HG03354 (cell line): Measurements from ENCODE around the gene SELL.
"Not testable (repeated sequence)": the region's sequence is repeated elsewhere in the genome, so short reads cannot be mapped to it uniquely, and the experiment has no call there.

Source experiments
- ATAC-seq: cut with Tn5 transposase; IDR thresholded peaks from one replicate; pipeline ENCODE4 v1.9.1; 2021; ENCODE audit warnings: mild to moderate bottlenecking; ENCODE audit not compliant: unreplicated experiment, poor library complexity, severe bottlenecking

The SELL gene

DNA sequence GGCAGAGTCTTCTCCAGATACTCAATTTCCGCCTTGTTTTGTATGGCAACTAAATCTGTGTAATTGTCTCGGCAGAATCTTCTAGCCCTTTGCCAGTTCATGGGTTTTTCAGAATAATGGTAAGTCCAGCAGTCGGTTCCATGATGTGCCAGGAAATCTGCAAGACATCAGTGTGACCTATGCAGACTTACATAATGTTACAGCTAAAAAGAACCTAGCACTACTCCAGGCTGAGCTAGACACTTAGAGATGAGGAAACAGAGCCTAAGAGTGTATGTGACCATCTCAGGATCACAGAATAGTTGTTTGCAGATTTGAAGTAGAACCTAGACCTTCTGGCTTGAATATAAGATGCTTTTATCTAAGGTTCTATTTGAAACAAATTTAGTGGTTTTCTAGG is 2.8 kb downstream of the SELL start:
- ATAC-seq = no peak

DNA sequence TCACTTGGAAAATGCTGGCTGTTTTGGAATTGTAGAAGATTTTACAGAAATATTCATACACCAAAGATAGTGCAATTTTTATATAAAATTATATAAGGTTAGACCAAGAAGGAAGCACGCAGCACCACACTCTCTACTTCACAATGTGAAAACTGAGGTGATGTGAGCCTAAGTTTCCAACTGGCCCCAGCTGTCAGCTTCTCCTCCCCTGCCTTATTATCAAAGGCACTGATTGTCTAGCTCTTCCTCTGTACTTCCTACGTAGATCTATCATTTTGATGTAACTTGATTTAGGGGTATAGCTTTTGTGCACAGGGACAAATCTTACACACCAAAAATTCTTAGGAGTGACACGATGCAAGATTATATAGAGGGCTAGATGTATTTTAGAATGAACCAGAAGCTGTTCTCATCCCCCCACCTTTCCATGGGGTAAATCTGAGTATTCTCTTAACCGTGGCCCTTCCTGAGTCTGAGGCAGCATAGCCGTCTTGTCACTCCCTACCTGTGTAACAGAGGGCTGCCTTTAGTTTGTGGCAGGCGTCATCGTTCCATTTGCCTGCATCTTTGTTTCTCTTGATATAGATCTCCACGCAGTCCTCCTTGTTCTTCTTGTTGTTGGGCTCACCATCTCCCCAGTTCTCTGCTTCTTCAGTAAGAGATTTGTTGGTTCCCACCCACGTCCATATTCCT is 3.4 kb downstream of the SELL start:
- no peak for ATAC-seq

DNA sequence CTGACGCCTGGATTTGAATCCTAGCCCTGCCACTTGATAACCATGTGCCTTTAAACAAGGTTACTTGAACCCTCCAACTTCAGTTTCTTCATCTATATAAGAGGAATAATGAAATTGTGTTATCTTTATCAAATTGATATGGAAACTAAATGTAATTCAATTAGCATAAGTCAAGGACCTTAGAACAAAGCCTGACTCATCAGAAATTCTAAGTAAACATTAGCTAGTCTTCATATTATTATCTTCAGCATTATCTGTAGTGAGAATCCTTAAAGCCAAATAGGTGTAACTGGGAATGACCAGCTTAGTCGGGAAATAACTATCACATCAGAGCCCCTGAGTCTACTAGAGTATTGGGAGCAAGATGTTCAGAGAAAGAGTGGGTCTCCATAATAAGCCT is 6.6 kb downstream of the SELL start:
- no peak for ATAC-seq

DNA sequence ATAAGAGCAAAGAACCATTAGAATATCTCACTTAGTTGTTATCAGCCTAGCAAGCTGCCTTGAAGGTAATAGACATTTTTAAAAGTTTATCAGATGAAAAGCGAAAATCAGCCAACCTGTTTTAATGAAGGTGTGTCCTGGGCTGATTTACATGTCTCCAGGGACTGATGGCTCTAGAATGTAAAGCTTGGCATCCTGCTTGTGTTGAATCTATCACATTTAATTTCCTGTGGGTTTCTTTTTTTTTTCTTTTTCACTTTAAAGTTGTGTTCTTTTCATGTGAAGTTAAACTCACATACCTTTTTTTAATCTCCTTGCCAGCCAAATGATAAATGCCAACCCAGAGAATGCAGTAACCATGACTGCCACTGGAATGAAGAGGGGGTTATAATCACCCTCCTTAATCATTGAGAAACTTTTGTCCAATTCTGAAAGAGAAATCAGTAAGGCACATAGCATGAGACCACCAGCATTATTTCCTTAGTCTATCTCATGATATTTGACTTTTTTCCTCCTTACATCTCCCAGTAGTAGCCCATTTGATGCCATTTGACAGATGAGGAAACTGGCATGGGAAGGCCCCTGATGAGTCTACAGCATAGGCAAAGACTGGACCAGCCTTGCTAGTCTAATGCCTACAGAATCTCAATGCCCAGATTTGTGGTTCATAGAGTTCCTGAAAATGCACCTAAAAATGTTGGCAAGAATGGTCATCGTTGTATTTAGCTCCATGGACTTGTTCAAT is 10.0 kb downstream of the SELL start:
- ATAC-seq = no peak

DNA sequence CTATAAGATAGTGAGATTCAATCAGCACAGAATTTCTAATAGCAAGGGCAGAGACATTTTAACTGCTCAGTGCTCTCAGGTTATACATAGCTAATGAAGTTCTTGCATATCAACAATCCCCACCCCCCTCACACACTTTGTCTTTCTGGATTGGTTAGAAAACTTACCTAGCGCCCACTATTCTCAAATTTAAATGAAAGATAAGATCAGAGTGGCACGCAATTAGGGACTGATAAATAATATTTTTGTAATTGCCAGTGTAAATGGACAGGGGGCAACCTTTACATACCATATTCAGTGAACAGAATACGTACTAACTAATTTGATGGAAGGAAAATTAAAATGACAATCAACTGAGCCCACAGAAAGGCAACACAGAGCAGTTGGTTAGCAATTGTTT is 11.7 kb downstream of the SELL start:
- ATAC-seq = no peak

DNA sequence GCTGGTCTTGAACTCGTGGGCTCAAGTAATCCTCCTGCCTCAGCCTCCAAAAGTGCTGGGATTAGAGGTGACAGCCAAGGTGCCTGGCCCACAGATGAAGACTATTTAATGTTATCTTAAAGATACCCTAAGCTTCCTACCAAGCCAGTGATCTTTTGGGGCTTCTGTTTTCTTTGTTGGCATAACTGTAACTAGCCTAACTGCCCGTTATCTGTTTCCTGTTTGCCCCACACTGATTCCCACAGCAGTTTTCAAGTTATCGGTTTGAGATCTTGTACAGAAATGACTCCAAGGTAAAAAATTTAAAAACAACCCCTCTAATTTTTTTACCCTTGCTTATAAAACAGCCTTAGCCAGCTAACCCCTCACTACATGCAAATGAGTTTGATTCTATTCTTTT is 12.4 kb downstream of the SELL start:
- no peak for ATAC-seq

DNA sequence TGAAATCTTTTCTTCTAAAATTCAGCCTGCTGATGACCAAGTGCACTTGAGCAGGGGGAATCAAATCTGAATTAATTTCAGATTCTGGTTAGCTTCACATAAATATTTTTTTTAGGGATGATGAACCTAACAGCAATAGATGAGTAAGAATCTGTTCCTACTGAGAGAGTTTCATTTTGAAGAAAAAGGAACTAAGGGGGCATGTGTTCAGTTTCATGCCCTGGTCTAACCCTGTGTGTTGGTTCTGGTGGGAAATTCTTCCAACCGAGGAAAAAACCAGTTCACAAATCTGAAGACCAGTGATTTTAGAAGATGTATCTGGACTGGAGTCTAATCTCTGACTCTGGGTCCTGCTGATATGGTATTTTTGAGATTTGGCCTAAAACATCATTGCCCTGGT is 13.7 kb downstream of the SELL start:
- ATAC-seq = peak; percentile 36

DNA sequence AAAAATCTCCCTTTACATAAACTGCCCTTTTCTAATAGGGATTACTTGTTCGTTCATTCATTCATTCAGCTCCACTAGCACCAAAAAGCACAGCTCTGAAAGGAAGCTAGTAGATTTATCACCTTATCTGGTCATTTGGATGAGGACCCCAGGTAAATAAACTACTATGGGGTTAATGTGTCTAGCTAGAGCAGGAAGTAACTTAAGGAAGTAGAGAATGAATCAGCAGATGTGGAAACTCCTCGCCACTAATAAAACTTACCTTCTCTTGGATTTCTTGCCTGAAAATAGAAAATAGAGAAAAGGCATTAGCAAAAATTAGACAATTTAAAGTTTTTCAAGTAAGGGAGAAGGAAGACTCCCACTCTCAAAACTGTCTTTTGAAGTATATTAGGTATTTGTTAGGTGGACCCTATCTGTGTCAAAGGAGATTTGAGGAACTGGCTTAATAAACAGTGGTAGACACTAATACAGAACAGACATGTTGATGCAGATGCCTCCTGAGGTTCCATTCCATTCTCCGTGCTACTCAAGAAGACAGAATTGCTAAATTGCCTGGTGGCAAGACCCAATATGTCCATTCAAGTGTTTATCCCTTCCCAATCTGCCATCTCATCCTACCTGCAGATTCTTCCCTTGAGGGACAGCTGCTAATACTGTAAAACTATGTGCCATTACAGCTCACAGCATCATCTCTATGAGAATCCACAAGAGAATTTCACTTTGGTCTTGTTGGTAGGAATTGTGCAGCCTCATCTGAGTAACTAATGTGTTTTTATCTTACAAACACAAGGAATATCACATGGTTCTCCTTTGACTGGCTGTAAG is 14.9 kb downstream of the SELL start:
- peak; percentile 40 for ATAC-seq

DNA sequence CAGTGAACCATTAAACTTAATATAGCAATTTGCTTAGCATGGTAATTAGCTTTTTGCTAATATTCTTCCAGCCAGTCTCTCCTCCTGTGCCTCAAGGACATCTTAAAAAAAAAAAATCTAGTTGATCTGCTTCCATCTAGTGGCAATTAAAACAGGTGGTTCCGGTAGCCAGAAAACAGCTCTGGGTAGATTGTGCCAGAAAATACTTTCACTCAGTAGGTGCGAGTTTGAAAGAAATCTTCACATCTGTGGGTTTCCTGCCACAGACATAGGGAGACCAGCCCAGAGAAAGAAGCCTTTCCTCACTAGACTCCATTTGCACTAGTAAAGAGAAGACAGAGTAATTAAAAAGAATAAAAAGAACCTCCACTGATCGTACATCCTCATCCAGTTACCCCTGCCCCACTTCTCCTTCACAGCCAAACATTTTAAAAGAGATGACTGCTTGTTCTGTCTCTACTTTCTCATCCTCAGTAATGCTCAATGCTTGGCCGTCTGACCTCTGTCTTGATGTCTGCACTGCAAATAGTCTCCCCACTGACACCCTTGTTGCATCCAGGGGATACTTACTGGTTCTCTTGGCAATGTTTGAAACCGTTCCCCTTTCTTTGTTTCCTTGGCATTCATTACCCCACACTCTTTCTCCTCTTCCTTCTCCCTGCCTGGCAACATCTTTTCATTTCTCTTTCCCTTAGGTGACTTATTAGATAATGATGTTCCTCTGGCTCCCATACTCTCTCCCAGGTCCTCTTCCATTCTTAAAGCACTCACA is 16.9 kb downstream of the SELL start:
- ATAC-seq = peak; percentile 34

DNA sequence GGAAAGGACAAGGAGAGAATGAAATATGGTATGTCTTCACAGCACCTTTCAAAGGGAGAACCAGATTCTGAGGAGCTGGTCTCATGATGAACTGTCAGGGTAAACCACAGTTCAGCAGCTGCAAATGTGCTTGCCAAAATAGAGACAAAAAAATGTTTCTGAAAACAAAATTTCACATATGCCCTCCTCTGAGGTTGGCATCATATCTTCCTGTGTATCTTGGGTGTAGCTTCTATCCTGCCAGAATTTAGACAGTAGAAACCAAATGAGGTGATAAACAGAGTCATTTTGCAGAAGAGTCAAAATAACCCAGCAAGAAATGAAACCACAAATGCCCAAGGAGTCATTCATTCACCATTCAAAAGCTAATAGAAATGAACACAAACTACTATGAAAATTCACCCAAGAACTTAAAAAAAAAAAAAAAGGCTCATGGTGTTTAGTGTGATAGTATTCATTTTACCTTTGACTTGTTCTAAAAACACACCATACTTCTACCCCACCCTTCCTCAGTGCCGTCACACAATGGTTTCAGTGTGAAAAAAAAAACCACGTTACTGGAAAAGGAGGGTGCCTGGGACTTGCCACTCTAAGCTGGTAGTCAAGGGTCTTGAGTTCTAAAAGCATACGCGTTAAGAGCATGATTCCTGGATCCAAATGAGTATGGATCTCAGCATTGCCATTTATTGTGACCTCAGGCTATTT is 18.5 kb downstream of the SELL start:
- ATAC-seq = peak; percentile 36

DNA sequence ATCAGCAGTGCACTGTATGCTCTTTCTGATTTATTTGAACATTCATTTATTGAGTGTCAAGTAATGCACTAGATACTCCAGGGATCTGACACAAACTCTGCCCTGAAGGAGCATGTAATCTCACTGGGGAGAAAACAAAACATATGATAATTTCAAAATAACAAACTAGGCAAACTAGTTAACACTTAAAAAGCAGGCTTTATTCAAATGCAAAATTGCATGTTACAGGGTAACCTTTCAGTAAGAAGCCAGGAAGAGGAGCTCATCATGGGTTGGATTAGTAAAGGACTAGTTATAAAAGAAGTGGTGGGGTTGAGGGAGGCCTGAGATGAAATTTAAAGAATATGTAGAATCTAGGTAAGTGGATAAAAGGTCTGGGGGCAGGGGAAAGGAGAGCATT is 20.9 kb downstream of the SELL start:
- no peak for ATAC-seq

DNA sequence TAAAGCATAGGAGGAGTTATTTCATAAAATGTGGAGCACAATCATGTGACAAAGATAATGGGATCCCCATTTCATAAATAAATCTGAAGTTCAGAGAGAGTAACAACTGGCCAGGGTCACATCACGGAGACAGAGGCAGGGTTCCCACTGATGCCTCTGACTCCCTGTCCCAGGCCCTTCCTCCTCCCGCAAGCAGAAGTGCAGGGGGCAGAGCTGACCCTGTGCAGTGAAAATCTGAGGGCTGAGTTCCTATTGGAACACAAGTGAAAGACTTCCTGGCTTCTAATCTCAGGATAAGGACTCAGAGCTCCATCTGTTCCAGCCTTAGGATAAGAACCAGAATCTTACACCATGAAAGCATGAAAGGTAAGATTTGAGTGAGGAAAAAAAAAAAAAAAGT is 22.0 kb downstream of the SELL start:
- no peak for ATAC-seq

DNA sequence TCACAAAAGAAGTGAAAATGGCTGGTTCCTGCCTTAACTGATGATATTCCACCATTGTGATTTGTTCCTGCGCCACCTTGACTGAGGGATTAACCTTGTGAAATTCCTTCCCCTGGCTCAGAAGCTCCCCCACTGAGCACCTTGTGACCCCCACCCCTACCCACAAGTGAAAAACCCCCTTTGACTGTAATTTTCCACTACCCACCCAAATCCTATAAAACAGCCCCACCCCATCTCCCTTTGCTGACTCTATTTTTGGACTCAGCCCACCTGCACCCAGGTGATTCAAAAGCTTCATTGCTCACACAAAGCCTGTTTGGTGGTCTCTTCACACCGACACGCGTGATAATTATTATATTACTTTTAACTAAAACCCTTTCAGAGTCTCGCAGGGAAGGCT is 23.0 kb downstream of the SELL start:
- not testable (repeated sequence) for ATAC-seq

DNA sequence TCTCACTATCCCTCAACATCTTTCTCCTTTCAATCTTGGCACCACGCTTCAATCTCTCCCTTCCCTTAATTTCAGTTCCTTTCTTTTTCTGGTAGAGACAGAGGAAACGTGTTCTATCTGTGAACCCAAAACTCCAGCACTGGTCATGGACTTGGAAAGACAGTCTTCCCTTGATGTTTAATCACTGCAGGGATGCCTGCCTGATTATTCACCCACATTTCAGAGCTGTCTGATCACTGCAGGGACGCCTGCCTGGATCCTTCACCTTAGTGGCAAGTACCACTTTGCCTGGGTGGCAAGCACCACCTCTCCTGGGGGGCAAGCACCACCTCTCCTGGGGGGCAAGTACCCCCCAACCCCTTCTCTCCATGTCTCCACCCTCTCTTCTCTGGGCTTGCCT is 27.8 kb downstream of the SELL start:
- no peak for ATAC-seq

DNA sequence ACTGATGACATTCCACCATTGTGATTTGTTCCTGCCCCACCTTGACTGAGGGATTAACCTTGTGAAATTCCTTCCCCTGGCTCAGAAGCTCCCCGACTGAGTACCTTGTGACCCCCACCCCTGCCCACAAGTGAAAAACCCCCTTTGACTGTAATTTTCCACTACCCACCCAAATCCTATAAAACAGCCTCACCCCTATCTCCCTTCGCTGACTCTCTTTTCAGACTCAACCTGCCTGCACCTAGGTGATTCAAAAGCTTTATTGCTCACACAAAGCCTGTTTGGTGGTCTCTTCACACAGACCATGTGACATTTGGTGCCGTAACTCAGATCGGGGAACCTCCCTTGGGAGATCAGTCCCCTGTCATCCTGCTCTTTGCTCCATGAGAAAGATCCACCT is 28.3 kb downstream of the SELL start:
- ATAC-seq = not testable (repeated sequence)

DNA sequence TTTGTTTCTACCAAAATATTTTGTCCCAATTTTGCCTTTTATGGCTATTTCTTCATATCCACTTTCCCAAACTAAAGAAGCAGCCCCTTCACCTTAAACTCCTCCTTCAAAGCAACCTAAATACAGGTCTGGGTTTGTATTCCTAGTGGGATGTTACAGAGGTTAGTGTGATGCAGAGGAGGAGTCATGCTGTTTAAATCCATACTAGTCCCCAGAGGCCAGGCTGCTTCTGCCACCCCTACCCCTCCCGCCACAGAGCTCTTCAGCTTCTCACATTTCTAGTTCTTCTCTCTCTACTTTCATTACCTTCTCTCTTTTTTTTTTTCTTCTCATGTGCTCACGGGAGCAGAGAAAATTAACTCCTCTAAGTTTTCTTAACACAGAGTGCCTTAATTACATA is 29.3 kb downstream of the SELL start:
- no peak for ATAC-seq

DNA sequence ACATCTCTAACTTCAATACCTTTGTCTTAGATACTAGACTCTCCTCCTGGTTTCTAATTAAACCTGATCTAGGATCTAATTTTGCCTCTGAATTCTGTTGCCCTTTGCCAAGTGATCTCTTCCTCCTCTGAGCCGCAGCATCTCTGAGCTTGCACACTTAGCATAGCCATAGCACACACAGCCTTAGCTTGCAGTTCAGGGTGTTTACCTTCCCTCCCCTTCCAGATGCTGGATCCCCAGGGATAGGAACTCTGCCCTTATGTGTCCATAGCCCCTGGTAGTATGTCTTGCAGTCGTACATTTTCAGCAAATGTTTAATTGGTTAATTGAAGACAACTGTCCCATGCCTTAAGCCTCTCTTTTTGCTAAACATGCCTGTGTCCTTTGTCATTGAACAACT is 30.3 kb downstream of the SELL start:
- ATAC-seq = peak; percentile 30

DNA sequence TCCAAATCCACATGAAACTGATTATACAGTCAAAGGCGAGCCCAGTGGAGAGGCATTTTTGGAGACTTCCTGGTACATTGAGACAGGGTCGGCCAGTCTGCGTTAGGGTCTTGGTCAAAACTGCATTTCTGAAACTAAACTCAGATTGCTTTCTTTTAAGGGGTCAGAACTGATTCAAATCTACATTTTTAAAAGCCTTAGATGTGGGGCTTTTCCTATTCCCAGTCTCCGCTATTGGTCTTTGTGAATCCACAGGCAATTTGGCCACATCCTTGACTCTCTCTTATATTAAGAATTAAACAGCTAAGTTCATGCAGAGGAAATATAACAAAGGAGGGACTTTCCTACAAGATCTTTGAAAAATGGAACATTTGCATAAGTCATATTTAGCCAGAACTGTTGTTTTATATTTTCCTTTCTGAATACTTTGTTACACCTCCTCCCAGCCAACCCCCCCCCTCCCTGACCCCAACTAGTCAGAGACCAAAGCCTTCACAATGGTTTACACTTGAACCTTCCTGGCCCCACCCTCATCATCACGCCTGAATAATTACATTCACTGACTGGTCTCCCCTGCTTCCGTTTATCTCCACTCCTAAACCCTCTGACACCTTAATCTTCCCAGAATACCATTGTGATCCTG is 30.9 kb downstream of the SELL start:
- peak; percentile 73 for ATAC-seq

DNA sequence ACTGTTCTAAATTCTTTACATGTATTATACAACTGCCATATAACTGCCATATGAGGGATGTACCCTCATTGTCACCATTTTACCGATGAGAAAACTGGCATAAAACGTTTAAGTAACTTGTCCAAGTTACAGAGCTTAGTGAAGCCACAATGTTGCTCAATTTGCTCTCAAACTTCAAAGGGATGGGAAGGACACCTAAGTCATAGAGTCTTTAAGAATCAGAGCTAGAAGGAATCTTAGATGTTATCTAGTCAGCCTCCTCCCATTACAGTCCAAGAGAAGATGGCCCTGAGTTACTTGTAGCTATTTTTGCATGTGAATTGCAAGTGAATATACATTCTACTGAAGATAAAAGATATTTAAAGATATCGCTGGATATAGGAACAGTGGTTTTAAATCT is 31.7 kb downstream of the SELL start:
- ATAC-seq = no peak
